H1 (cell line): ENCODE results near the gene UBE2D2. TPM values are rescaled to one million over a fixed set of nuclear protein-coding genes. Genes with fewer than 3 reads are reported as not detected.
A peak's percentile ranks its signal among the peaks of the same experiment; 100 is the strongest.

Experiments used
- CTCF ChIA-PET: fragments of 300-600 bp; sonication (Branson Sonifier 250); formaldehyde crosslinking; loops from one replicate; lab custom pipeline; 2021; ENCODE audit not compliant: partially characterized antibody; lab: Charles Lee
- POLR2A ChIA-PET: fragments of 300-600 bp; sonication (Branson Sonifier 250); formaldehyde crosslinking; loops from one replicate; lab custom pipeline; 2021; ENCODE audit warnings: inconsistent platforms; ENCODE audit not compliant: partially characterized antibody; lab: Charles Lee
- DNase-seq, 2 experiments: peaks; one replicate each; pipeline versions ENCODE4 v3.0.0 to v3.0.0-alpha.2; 2010 to 2022; ENCODE audit warnings: low spot score in 2 of 2, low read depth in 1 of 2, mixed read lengths in 1 of 2
- FAIRE-seq: peaks from 2 replicates; lab custom pipeline; 2011; peaks lifted over from hg19 to GRCh38; lab: Jason Lieb, UNC
- H2AFZ ChIP-seq: 2 replicates; pipeline ENCODE4 v1.8.1; 2012; ENCODE audit warnings: low read length, inconsistent platforms
- H2AK5ac ChIP-seq: 2 replicates; pipeline ENCODE4 v1.6.1; 2013; ENCODE audit warnings: low read depth, low read length
- H2BK120ac ChIP-seq: replicated peaks from 2 replicates; pipeline ENCODE3; 2013; ENCODE audit warnings: low read depth, low read length, inconsistent platforms
- H2BK12ac ChIP-seq: 2 replicates; pipeline ENCODE4 v1.6.1; 2013; ENCODE audit warnings: low read depth, low read length
- H2BK15ac ChIP-seq: 2 replicates; pipeline ENCODE4 v1.6.1; 2013; ENCODE audit warnings: low read length
- H2BK20ac ChIP-seq: 2 replicates; pipeline ENCODE4 v1.6.1; 2013; ENCODE audit warnings: low read length
- H2BK5ac ChIP-seq: 2 replicates; pipeline ENCODE4 v1.6.1; 2013; ENCODE audit warnings: low read depth, low read length
- H3K14ac ChIP-seq: 2 replicates; pipeline ENCODE4 v1.6.1; 2013; ENCODE audit warnings: inconsistent platforms; ENCODE audit not compliant: insufficient read length
- H3K18ac ChIP-seq: 2 replicates; pipeline ENCODE4 v1.6.1; 2013; ENCODE audit warnings: low read length; ENCODE audit errors: extremely low read depth
- H3K23ac ChIP-seq: 2 replicates; pipeline ENCODE4 v1.6.1; 2013; ENCODE audit warnings: inconsistent platforms; ENCODE audit not compliant: insufficient read length
- H3K23me2 ChIP-seq: 2 replicates; pipeline ENCODE4 v1.6.1; 2013; ENCODE audit warnings: low read depth, low read length
- H3K27ac ChIP-seq: 2 replicates; pipeline ENCODE4 v1.6.1; 2011; ENCODE audit warnings: low read depth, low read length, inconsistent platforms
- H3K27me3 ChIP-seq, 4 experiments: replicated peaks in 1 of 4; 1 replicate in 1 of 4; 2 replicates in 3 of 4; pipeline versions ENCODE4 v1.6.1 to v1.8.1; 2011 to 2013; ENCODE audit warnings: low read length in 3 of 4, mild to moderate bottlenecking in 3 of 4, inconsistent platforms in 2 of 4, mixed read lengths in 2 of 4, moderate library complexity in 1 of 4; ENCODE audit not compliant: control insufficient read depth in 3 of 4, insufficient read depth in 3 of 4; ENCODE audit errors: extremely low read depth in 1 of 4
- H3K36me3 ChIP-seq, 4 experiments: 2 replicates each; pipeline versions ENCODE4 v1.6.1 to v1.8.1; 2011 to 2013; ENCODE audit warnings: mild to moderate bottlenecking in 4 of 4, low read length in 3 of 4, moderate library complexity in 2 of 4, control low read depth in 1 of 4, inconsistent platforms in 1 of 4; ENCODE audit not compliant: insufficient read depth in 4 of 4, control insufficient read depth in 2 of 4
- H3K4ac ChIP-seq: replicated peaks from 2 replicates; pipeline ENCODE3; 2013; ENCODE audit warnings: low read length, low read depth, mixed read lengths, inconsistent platforms; ENCODE audit not compliant: insufficient read length
- H3K4me1 ChIP-seq, 4 experiments: replicated peaks in 1 of 4; 1 replicate in 1 of 4; 2 replicates in 3 of 4; pipeline versions ENCODE4 v1.6.1 to v1.8.1; 2011 to 2013; ENCODE audit warnings: low read length in 3 of 4, inconsistent platforms in 2 of 4, mixed read lengths in 1 of 4; ENCODE audit not compliant: insufficient read depth in 4 of 4, control insufficient read depth in 3 of 4
- H3K4me2 ChIP-seq, 2 experiments: 2 replicates each; pipeline versions ENCODE4 v1.6.1 to v1.8.1; 2011 to 2013; ENCODE audit warnings: low read depth in 2 of 2, low read length in 2 of 2, control low read depth in 1 of 2, inconsistent platforms in 1 of 2, mild to moderate bottlenecking in 1 of 2; ENCODE audit not compliant: insufficient read depth in 1 of 2
- H3K4me3 ChIP-seq, 4 experiments: fragments of 200-600, 300-600 bp in 1 of 4; sonication (generic), shearing (Covaris generic), sonication (Bioruptor Twin) in 1 of 4; 2 replicates each; pipeline versions ENCODE4 v1.5.1 to v1.8.1; 2011 to 2016; ENCODE audit warnings: low read length in 4 of 4, low read depth in 3 of 4, control low read depth in 2 of 4, inconsistent platforms in 2 of 4, mild to moderate bottlenecking in 2 of 4, mixed read lengths in 1 of 4, moderate library complexity in 1 of 4; ENCODE audit not compliant: insufficient read depth in 2 of 4; ENCODE audit errors: extremely low read depth in 1 of 4
- H3K56ac ChIP-seq: replicated peaks from 2 replicates; pipeline ENCODE3; 2013; ENCODE audit warnings: low read depth, mild to moderate bottlenecking, mixed read lengths, low read length, inconsistent platforms; ENCODE audit not compliant: insufficient read length
- H3K79me1 ChIP-seq: 2 replicates; pipeline ENCODE4 v1.6.1; 2013; ENCODE audit warnings: low read depth, low read length, control low read depth
- H3K79me2 ChIP-seq, 2 experiments: 2 replicates each; pipeline versions ENCODE4 v1.6.1 to v1.8.1; 2012 to 2013; ENCODE audit warnings: low read length in 2 of 2, mild to moderate bottlenecking in 2 of 2, inconsistent platforms in 1 of 2; ENCODE audit not compliant: insufficient read depth in 2 of 2, control insufficient read depth in 1 of 2
- H3K9ac ChIP-seq, 4 experiments: replicated peaks in 1 of 4; 1 replicate in 1 of 4; 2 replicates in 3 of 4; pipeline versions ENCODE4 v1.6.1 to v1.8.1; 2011 to 2013; ENCODE audit warnings: low read depth in 3 of 4, low read length in 3 of 4, control low read depth in 2 of 4, mild to moderate bottlenecking in 2 of 4, moderate library complexity in 2 of 4, inconsistent platforms in 1 of 4; ENCODE audit errors: extremely low read depth in 1 of 4
- H3K9me3 ChIP-seq, 2 experiments: 2 replicates each; pipeline versions ENCODE4 v1.6.1 to v1.8.1; 2012 to 2013; ENCODE audit warnings: mild to moderate bottlenecking in 2 of 2, moderate library complexity in 2 of 2, control low read depth in 1 of 2, inconsistent platforms in 1 of 2, low read depth in 1 of 2, low read length in 1 of 2, mixed read lengths in 1 of 2; ENCODE audit not compliant: insufficient read depth in 2 of 2
- H4K20me1 ChIP-seq, 2 experiments: replicated peaks in 1 of 2; 2 replicates each; pipeline versions ENCODE3 to v1.8.1; 2011 to 2013; ENCODE audit warnings: inconsistent platforms in 2 of 2, low read length in 2 of 2, mild to moderate bottlenecking in 1 of 2; ENCODE audit not compliant: insufficient read depth in 2 of 2, control insufficient read depth in 1 of 2
- H4K5ac ChIP-seq: 2 replicates; pipeline ENCODE4 v1.6.1; 2013; ENCODE audit warnings: low read length, low read depth, mixed read lengths, inconsistent platforms; ENCODE audit not compliant: insufficient read length
- H4K8ac ChIP-seq: 2 replicates; pipeline ENCODE4 v1.8.0; 2013; ENCODE audit warnings: mild to moderate bottlenecking, moderate library complexity, low read length, inconsistent platforms; ENCODE audit not compliant: insufficient read depth; ENCODE audit errors: extremely low read depth
- H4K91ac ChIP-seq: replicated peaks from 2 replicates; pipeline ENCODE3; 2013; ENCODE audit warnings: low read length, mixed read lengths, inconsistent platforms; ENCODE audit not compliant: insufficient read length
- BACH1 ChIP-seq: IDR thresholded peaks from 2 replicates; pipeline ENCODE4 v1.6.1; 2012; ENCODE audit warnings: low read length, improper control_type of control experiment
- EZH2 ChIP-seq: fragments of 200-600 bp; sonication (generic); IDR thresholded peaks from 2 replicates; pipeline ENCODE4 v1.7.1; 2012; ENCODE audit warnings: low read depth, mild to moderate bottlenecking, moderate library complexity, low read length, inconsistent platforms; ENCODE audit not compliant: severe bottlenecking
- FOSL1 ChIP-seq: IDR thresholded peaks from 2 replicates; pipeline ENCODE4 v1.6.1; 2011; ENCODE audit warnings: mild to moderate bottlenecking, low read depth, low read length, moderate library complexity; ENCODE audit not compliant: insufficient read depth
- KDM5A ChIP-seq: fragments of 200-600 bp; IDR thresholded peaks from 2 replicates; pipeline ENCODE4 v1.7.1; 2012; ENCODE audit warnings: mild to moderate bottlenecking, low read length, inconsistent platforms, mixed read lengths
- MAFK ChIP-seq: IDR thresholded peaks from 2 replicates; pipeline ENCODE4 v1.6.1; 2012; ENCODE audit warnings: low read depth, mild to moderate bottlenecking, improper control_type of control experiment, low read length
- PHF8 ChIP-seq: fragments of 200-600 bp; sonication (generic); conservative IDR thresholded peaks from 2 replicates; pipeline ENCODE4 v1.7.1; 2012; ENCODE audit warnings: low read depth, mild to moderate bottlenecking, inconsistent platforms, low read length, moderate library complexity
- POLR2A ChIP-seq, 2 experiments: IDR thresholded peaks; 1 replicate in 1 of 2; 2 replicates in 1 of 2; pipeline ENCODE4 v1.6.1; 2011; ENCODE audit warnings: low read depth in 2 of 2, low read length in 2 of 2, mild to moderate bottlenecking in 2 of 2; ENCODE audit errors: control extremely low read depth in 1 of 2
- POLR2AphosphoS5 ChIP-seq: IDR thresholded peaks from 2 replicates; pipeline ENCODE4 v1.6.1; 2011; ENCODE audit warnings: low read depth, low read length
- POU5F1 ChIP-seq: IDR thresholded peaks from 2 replicates; pipeline ENCODE4 v1.6.1; 2011; ENCODE audit warnings: low read depth, mild to moderate bottlenecking, low read length, moderate library complexity
- RBBP5 ChIP-seq: IDR thresholded peaks from 2 replicates; pipeline ENCODE4 v1.7.1; 2012; ENCODE audit warnings: low read depth, mild to moderate bottlenecking, inconsistent platforms, low read length, moderate library complexity, borderline replicate concordance
- SIRT6 ChIP-seq: IDR thresholded peaks from one replicate; pipeline ENCODE4 v1.7.1; 2012; ENCODE audit warnings: low read length, inconsistent platforms
- SRF ChIP-seq: IDR thresholded peaks from 2 replicates; pipeline ENCODE4 v1.6.1; 2011; ENCODE audit warnings: mild to moderate bottlenecking, low read depth, low read length, moderate library complexity
- SUZ12 ChIP-seq: fragments of 200-600 bp; sonication (generic); IDR thresholded peaks from 2 replicates; pipeline ENCODE4 v1.6.1; 2012; ENCODE audit warnings: mild to moderate bottlenecking, inconsistent platforms, low read length, moderate library complexity, mixed read lengths
- TEAD4 ChIP-seq: IDR thresholded peaks from 2 replicates; pipeline ENCODE4 v1.6.1; 2012; ENCODE audit warnings: low read depth, low read length, inconsistent platforms, mixed read lengths
- YY1 ChIP-seq: IDR thresholded peaks from 2 replicates; pipeline ENCODE4 v1.6.1; 2011; ENCODE audit warnings: low read depth, mild to moderate bottlenecking, low read length
- WGBS, 2 experiments: shearing (Covaris generic) in 1 of 2; methylation state at CpG; one replicate each; pipeline versions ENCODE4 v1.1.6 to v1.1.7; 2013 to 2015; ENCODE audit warnings: low lambda C conversion rate in 2 of 2, mixed read lengths in 2 of 2, inconsistent platforms in 1 of 2, low coverage in 1 of 2, missing lambda C conversion rate in 1 of 2; ENCODE audit not compliant: insufficient replicate concordance in 2 of 2, insufficient coverage in 1 of 2, insufficient read length in 1 of 2; ENCODE audit errors: extremely low coverage in 1 of 2, missing lambda C conversion rate in 1 of 2; 5-methylcytosine and 5-hydroxymethylcytosine counted together
- polyA plus RNA-seq, 7 experiments: library from polyadenylated mRNA; depleted of rRNA in 3 of 7; stranded (reverse) in 5 of 7; unstranded in 2 of 7; fragments of >200 nt in 5 of 7; fragments of 200-250 nt in 2 of 7; gene quantifications; 1 replicate in 5 of 7; 2 replicates in 1 of 7; 4 replicates in 1 of 7; pipeline versions ENCODE4 v1.2.1 to v1.2.3, GENCODE V29; 2011 to 2013; ENCODE audit warnings: missing spikeins in 2 of 7, mixed read lengths in 2 of 7
- total RNA-seq: library from RNA; stranded (reverse); fragmentation: NEBNext Ultra II Directional; extraction: Animal tissue kit (Norgen Biotek cat#: 25700); gene quantifications from 2 replicates; pipeline ENCODE4 v1.2.1, GENCODE V29; 2021

The UBE2D2 gene
- total and polyA plus RNA-seq, 2 of the 8 experiments (the other 6 are each of a cell fraction or from before 2014, with no cell fraction given) = 66.9 to 203 TPM

DNA sequence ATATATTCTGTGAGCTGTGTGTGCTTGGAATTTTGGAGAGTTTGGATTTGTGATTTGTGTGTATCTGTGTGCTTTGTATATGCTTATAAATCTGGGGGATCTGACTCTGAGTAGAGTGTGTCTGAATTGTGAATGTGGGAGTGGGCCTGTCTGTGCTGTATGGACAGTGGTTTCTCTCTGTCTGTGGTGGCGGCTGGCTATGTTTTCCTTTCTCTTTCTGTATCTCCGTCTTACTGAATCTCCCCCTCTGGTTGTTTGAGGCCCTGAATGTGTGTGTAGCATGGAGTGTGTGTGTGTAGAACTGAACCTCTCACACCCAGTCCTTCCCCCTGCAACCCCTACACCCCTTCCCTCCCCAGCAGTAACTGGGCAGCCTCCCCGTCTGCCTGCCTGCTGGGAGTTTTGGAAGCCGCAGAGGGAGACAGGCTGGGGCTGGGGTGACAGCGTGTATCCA is 91.7 kb downstream of the UBE2D2 start:
- Histone ChIP-seq H3K9ac (no peak overlapping the region), H3K27me3 (no peaks in the 10 kb centered on the region; a peak in 2 of 7 replicates), H3K79me1 (peaks cover 44% of the 10 kb centered on the region), H3K27ac (no peak overlapping the region), H3K56ac (no peak overlapping the region), H3K4me3 (no peak overlapping the region), H3K36me3 (no peaks in the 10 kb centered on the region), H4K8ac (no peak overlapping the region), H4K20me1 (peaks cover 41 to 48% of the 10 kb centered on the region in 2 experiments), H3K23ac (no peak overlapping the region), H2BK12ac (peak overlapping the region; percentile 31; the same call in 1 of the 2 replicates), H3K14ac (no peak overlapping the region), H4K91ac (no peak overlapping the region), H3K4me2 (peak overlapping the region; percentile 91 to 97; a peak in 3 of 4 replicates), H3K23me2 (peaks cover 15% of the 10 kb centered on the region), H2BK5ac (peak overlapping the region; percentile 44; the same call in 1 of the 2 replicates), H4K5ac (no peak overlapping the region), H3K9me3 (no peaks in the 10 kb centered on the region), H2BK20ac (no peak overlapping the region), H2AFZ (no peak overlapping the region), H3K4ac (no peak overlapping the region), H3K4me1 (peaks cover 21 to 55% (median 53%) of the 10 kb centered on the region in 4 experiments), H2BK120ac (no peak overlapping the region), H2BK15ac (peak overlapping the region; percentile 72; the same call in 1 of the 2 replicates), H3K79me2 (peaks cover 44 to 84% of the 10 kb centered on the region in 2 experiments), H3K18ac (no peak overlapping the region), H2AK5ac (peak overlapping the region; percentile 96)
- WGBS, 2 experiments = 76% methylated on average over 5 of the region's 5 CpGs; no CpG with 5 or more reads in 1 of the 2 experiments
- no peak for DNase-seq
- FAIRE-seq = no peak
- POLR2A ChIA-PET = interaction anchor here (0.8 to 14.7 kb wide), 8 partner anchors 16 to 111 kb away, joined by 3 to 212 read pairs (median 4); no protein-coding TSS in a partner anchor
- CTCF ChIA-PET = interaction anchor here (1.4 to 14.5 kb wide), 7 partner anchors 13 to 56 kb away, joined by 3 to 224 read pairs (median 16); no protein-coding TSS in a partner anchor
- TF ChIP-seq FOSL1 (no peak), YY1 (no peak), SIRT6 (no peak), EZH2 (no peak), RBBP5 (no peak), POLR2A (IDR thresholded peaks at IDR 0.05; ENCODE audit: control extremely low read depth in 1 of 2, low read depth in 2 of 2, low read length in 2 of 2) (no peak), PHF8 (no peak), SRF (no peak), TEAD4 (no peak), MAFK (no peak), POU5F1 (no peak), KDM5A (no peak), SUZ12 (no peak), POLR2AphosphoS5 (no peak), BACH1 (no peak)
